MCF 10A (cell line): Measurements from ENCODE around the gene TRIM27. TPM values are rescaled to one million over a fixed set of nuclear protein-coding genes. Genes with fewer than 3 reads are reported as not detected.

Source experiments
- BruUV-seq: library from RNA; stranded (reverse); fragments of 400-500 nt; replicated peaks from 2 replicates; lab custom pipeline; 2021; lab: Mats Ljungman, UMichigan
- CTCF ChIA-PET: fragments of 300-600 bp; sonication (Branson Sonifier 250); formaldehyde crosslinking; extraction: SDS; loops from one replicate; lab custom pipeline; 2021; ENCODE audit warnings: antibody characterized with exemption, inconsistent platforms; lab: Yijun Ruan, JAX
- POLR2A ChIA-PET: fragments of 300-600, 350-650 bp; sonication (Branson Sonifier 250); formaldehyde crosslinking; extraction: SDS; loops from one replicate; lab custom pipeline; 2020; ENCODE audit warnings: antibody characterized with exemption, inconsistent platforms; lab: Yijun Ruan, JAX
- DNase-seq: peaks from one replicate; pipeline ENCODE4 v3.0.0-alpha.2; 2018; ENCODE audit not compliant: unreplicated experiment
- H3K27ac Mint-ChIP-seq: one replicate; pipeline ENCODE4 v1.8.0; 2022; ENCODE audit warnings: mild to moderate bottlenecking, low read depth, mixed read lengths; ENCODE audit not compliant: unreplicated experiment
- H3K27me3 Mint-ChIP-seq: one replicate; pipeline ENCODE4 v1.8.0; 2022; ENCODE audit warnings: mixed read lengths; ENCODE audit not compliant: insufficient read depth, unreplicated experiment
- H3K36me3 Mint-ChIP-seq: one replicate; pipeline ENCODE4 v1.8.0; 2022; ENCODE audit warnings: mild to moderate bottlenecking, moderate library complexity, mixed read lengths; ENCODE audit not compliant: insufficient read depth, unreplicated experiment
- H3K4me1 Mint-ChIP-seq: one replicate; pipeline ENCODE4 v1.8.0; 2022; ENCODE audit warnings: mixed read lengths; ENCODE audit not compliant: insufficient read depth, unreplicated experiment
- H3K4me3 Mint-ChIP-seq: one replicate; pipeline ENCODE4 v1.8.0; 2022; ENCODE audit warnings: mild to moderate bottlenecking, moderate library complexity, mixed read lengths; ENCODE audit not compliant: unreplicated experiment
- H3K9me3 Mint-ChIP-seq: one replicate; pipeline ENCODE4 v1.8.0; 2022; ENCODE audit warnings: mixed read lengths; ENCODE audit not compliant: unreplicated experiment
- intact Hi-C: fragments of 100-400 bp; cut with micrococcal nuclease; formaldehyde crosslinking; loops from 2 replicates; pipeline ENCODE4 v1.14.1; 2022
- total RNA-seq: library from RNA; stranded (reverse); gene quantifications from 2 replicates; pipeline ENCODE4 v1.2.3, GENCODE V29; 2022
- TF ChIP-seq, protein P1 (sequence below): fragments of 200-600 bp; IDR thresholded peaks from one replicate; pipeline ENCODE4 v1.8.0; 2022; ENCODE audit warnings: antibody characterized with exemption, mild to moderate bottlenecking; ENCODE audit not compliant: unreplicated experiment

Gene TRIM27
- total RNA-seq, 1 experiment from 2014 or later, result 68.9 TPM

DNA sequence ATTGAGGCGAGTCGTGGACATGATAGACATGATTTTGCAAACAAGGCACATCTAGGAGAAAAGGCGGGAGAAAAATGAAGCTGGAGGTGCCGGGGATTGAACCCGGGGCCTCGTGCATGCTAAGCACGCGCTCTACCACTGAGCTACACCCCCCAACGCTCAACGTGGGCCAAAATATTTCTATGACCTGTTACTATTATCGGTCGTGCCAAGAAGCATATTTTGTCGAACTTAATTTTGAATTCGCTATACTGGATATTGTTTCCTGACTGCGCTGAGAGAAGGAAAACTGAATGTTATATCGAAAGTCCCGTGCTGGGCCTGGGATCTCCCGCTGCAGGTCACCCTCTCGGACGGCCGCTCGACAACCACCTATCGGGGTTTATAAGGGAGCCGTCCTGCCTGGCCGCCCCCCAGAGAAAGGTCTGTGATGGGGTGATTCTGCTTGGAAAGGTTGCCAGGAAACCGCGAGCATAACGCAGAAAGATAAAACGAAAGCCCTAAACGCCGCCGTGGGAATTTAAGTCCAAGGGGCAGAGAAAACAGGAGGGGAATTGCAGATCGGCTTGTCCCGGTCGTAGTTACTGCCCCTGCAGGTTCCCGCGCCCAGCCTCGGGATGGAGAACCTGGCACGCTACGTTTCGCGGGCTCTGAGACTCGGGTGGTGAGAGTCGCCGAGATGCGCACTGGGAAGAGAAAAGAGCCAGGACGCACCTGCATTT, 60.0 kb downstream of the TRIM27 start:
- no peaks in the 10 kb centered on the region for H3K9me3 Mint-ChIP-seq
- ChIA-PET POLR2A (interaction anchor here (0.6 to 5.5 kb wide), 14 partner anchors 13 to 417 kb away, joined by 3 to 37 read pairs (median 4); partner anchors contain the start of gene TRIM27), CTCF (interaction anchor here (0.6 to 2.8 kb wide), 8 partner anchors 15 to 158 kb away, joined by 3 to 17 read pairs (median 4); no protein-coding TSS in a partner anchor)
- intact Hi-C loops, result loop anchor here (1.0 kb wide), 4 partner anchors 18 to 177 kb away; no protein-coding TSS in a partner anchor
- no peaks in the 10 kb centered on the region for H3K27me3 Mint-ChIP-seq
- no TSS peak for BruUV-seq
- peaks cover 13% of the 10 kb centered on the region for H3K36me3 Mint-ChIP-seq
- peak overlapping the region; percentile 53 for H3K27ac Mint-ChIP-seq
- H3K4me3 Mint-ChIP-seq, result peak overlapping the region; percentile 93
- TF ChIP-seq, protein P1, sequence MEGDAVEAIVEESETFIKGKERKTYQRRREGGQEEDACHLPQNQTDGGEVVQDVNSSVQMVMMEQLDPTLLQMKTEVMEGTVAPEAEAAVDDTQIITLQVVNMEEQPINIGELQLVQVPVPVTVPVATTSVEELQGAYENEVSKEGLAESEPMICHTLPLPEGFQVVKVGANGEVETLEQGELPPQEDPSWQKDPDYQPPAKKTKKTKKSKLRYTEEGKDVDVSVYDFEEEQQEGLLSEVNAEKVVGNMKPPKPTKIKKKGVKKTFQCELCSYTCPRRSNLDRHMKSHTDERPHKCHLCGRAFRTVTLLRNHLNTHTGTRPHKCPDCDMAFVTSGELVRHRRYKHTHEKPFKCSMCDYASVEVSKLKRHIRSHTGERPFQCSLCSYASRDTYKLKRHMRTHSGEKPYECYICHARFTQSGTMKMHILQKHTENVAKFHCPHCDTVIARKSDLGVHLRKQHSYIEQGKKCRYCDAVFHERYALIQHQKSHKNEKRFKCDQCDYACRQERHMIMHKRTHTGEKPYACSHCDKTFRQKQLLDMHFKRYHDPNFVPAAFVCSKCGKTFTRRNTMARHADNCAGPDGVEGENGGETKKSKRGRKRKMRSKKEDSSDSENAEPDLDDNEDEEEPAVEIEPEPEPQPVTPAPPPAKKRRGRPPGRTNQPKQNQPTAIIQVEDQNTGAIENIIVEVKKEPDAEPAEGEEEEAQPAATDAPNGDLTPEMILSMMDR, result peak; percentile 7
- peaks cover 14% of the 10 kb centered on the region for H3K4me1 Mint-ChIP-seq
- DNase-seq, result peak; percentile 81

DNA sequence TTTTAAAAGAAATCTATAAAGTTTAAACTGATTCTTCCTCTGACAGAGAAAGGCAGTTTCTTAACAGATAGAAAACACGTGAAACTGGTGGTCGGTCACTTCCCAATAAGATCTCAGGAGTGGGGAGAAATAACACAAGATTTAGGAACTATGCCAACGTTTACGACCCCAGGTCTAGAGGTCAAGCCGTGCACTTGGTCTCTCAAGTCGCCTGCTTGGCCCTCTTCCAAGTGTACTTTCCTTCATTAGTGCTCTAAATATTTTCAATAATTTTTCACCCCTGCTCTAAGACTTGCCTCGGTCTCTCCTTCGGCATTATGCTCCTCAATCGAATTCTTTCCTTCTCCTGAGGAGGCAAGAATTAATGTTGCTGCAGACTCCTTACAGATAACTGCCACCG, 61.7 kb downstream of the TRIM27 start:
- no peak overlapping the region for H3K27ac Mint-ChIP-seq
- peaks cover 14% of the 10 kb centered on the region for H3K4me1 Mint-ChIP-seq
- ChIA-PET CTCF (interaction anchor here (0.7 to 2.8 kb wide), 6 partner anchors 16 to 584 kb away, joined by 3 to 17 read pairs (median 4); no protein-coding TSS in a partner anchor), POLR2A (interaction anchor here (5.5 kb wide), 1 partner anchor 24 kb away, joined by 37 read pairs; no protein-coding TSS in a partner anchor)
- no peak overlapping the region for H3K4me3 Mint-ChIP-seq
- TF ChIP-seq, protein P1, result no peak
- BruUV-seq, result no TSS peak
- H3K27me3 Mint-ChIP-seq, result no peaks in the 10 kb centered on the region
- H3K9me3 Mint-ChIP-seq, result no peaks in the 10 kb centered on the region
- intact Hi-C loops, result no loop called here
- no peak for DNase-seq
- peaks cover 13% of the 10 kb centered on the region for H3K36me3 Mint-ChIP-seq

DNA sequence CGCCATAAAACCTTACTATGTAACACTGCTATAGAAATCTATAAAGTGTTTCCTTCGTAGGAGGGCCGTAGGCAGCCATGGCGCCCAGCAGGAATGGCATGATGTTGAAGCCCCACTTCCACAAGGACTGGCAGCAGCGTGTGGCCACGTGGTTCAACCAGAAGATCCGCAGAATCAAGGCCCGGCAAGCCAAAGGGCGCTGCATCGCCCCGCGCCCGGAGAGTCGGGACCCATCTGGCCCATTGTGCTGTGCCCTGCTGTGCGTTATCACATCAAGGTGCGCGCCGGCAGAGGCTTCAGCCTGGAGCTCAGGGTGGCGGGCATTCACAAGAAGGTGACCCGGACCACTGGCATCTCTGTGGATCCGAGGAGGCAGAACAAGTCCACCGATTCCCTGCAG, 62.4 kb downstream of the TRIM27 start:
- Mint-ChIP-seq H3K4me3 (no peak overlapping the region), H3K4me1 (peaks cover 14% of the 10 kb centered on the region), H3K27ac (no peak overlapping the region), H3K27me3 (no peaks in the 10 kb centered on the region), H3K9me3 (peaks cover 3% of the 10 kb centered on the region), H3K36me3 (peaks cover 13% of the 10 kb centered on the region)
- POLR2A ChIA-PET, result interaction anchor here (2.5 kb wide), 1 partner anchor 23 kb away, joined by 8 read pairs; no protein-coding TSS in a partner anchor
- TF ChIP-seq, protein P1, result no peak
- DNase-seq, result no peak
- intact Hi-C loops, result no loop called here
- CTCF ChIA-PET, result interaction anchor here (0.6 kb wide), 1 partner anchor 19 kb away, joined by 3 read pairs; no protein-coding TSS in a partner anchor
- BruUV-seq, result no TSS peak

DNA sequence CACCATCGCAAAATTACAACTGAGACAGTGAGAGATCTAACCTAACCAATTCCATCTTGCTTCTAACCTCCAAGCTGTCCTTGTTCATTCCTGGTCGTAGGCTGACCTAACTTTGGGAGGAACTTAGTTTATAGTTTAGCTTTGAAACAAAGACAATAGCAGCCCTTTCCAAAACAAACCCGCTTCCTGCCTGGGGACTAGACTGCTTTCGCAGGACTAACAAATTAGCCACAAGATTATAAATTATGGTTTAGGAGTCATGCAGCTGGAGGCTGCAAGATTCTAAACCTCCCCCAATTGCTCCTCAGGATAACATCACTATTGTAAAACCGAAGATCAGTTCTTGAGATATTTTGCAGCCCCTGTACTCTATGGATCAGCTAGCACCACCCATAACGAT, 63.2 kb downstream of the TRIM27 start:
- ChIA-PET POLR2A (interaction anchor here (1.5 to 2.5 kb wide), 2 partner anchors 23 to 63 kb away, joined by 4 to 8 read pairs; partner anchors contain the start of gene TRIM27), CTCF (interaction anchor here (0.6 to 0.8 kb wide), 2 partner anchors 24 to 62 kb away, joined by 3 to 6 read pairs; no protein-coding TSS in a partner anchor)
- intact Hi-C loops, result no loop called here
- no peak overlapping the region for H3K4me3 Mint-ChIP-seq
- H3K36me3 Mint-ChIP-seq, result peaks cover 13% of the 10 kb centered on the region
- no peak for DNase-seq
- BruUV-seq, result no TSS peak
- H3K9me3 Mint-ChIP-seq, result peaks cover 8% of the 10 kb centered on the region
- no peaks in the 10 kb centered on the region for H3K27me3 Mint-ChIP-seq
- TF ChIP-seq, protein P1, result no peak
- H3K4me1 Mint-ChIP-seq, result peaks cover 14% of the 10 kb centered on the region
- no peak overlapping the region for H3K27ac Mint-ChIP-seq
